Activated naive CD8-positive, alpha-beta T cell treated with anti-CD3 and anti-CD28 coated beads for 36 hours (primary cell): Measurements from ENCODE around the gene P2RY4. TPM values are rescaled to one million over a fixed set of nuclear protein-coding genes. Genes with fewer than 3 reads are reported as not detected.
"Not testable (repeated sequence)": the region's sequence is repeated elsewhere in the genome, so short reads cannot be mapped to it uniquely, and the experiment has no call there.

Source experiments
- DNase-seq: peaks from one replicate; pipeline ENCODE4 v3.0.0; 2021
- H3K27ac Mint-ChIP-seq: one replicate; pipeline ENCODE4 v1.8.0; 2022; ENCODE audit warnings: mild to moderate bottlenecking, moderate library complexity, mixed read lengths
- H3K27me3 Mint-ChIP-seq: one replicate; pipeline ENCODE4 v1.8.0; 2022; ENCODE audit warnings: mild to moderate bottlenecking, mixed read lengths
- H3K36me3 Mint-ChIP-seq: one replicate; pipeline ENCODE4 v1.8.0; 2021; ENCODE audit warnings: mild to moderate bottlenecking, mixed read lengths
- H3K4me1 Mint-ChIP-seq: one replicate; pipeline ENCODE4 v1.8.0; 2021; ENCODE audit warnings: mixed read lengths
- H3K4me3 Mint-ChIP-seq: one replicate; pipeline ENCODE4 v1.8.0; 2022; ENCODE audit warnings: mild to moderate bottlenecking, moderate library complexity, mixed read lengths
- H3K9me3 Mint-ChIP-seq: one replicate; pipeline ENCODE4 v1.8.0; 2022; ENCODE audit warnings: mixed read lengths
- total RNA-seq, 2 experiments: library from RNA; stranded (reverse); gene quantifications; one replicate each; pipeline ENCODE4 v1.2.3, GENCODE V29; 2021

P2RY4 gene
- total RNA-seq, 2 experiments from 2014 or later = 0.12 TPM; not detected in 1

- DNase-seq = no peak
- no peak overlapping the region for H3K27ac Mint-ChIP-seq
- H3K4me1 Mint-ChIP-seq = peaks cover 15% of the 10 kb centered on the region
- H3K36me3 Mint-ChIP-seq = peaks cover 10% of the 10 kb centered on the region
- no peaks in the 10 kb centered on the region for H3K9me3 Mint-ChIP-seq
- H3K4me3 Mint-ChIP-seq = no peak overlapping the region
- no peaks in the 10 kb centered on the region for H3K27me3 Mint-ChIP-seq
These were observed 4.6 kb downstream of the P2RY4 start for GRCh38 chrX:70255452-70255851.

GRCh38 chrX:70254909-70255308 lies 5.1 kb downstream of the P2RY4 start:
- Mint-ChIP-seq H3K27ac (peak overlapping the region; percentile 95), H3K4me3 (no peak overlapping the region)

GRCh38 chrX:70254063-70254400 lies 6.0 kb downstream of the P2RY4 start:
- H3K4me1 Mint-ChIP-seq = peaks cover 15% of the 10 kb centered on the region
- peak overlapping the region; percentile 95 for H3K27ac Mint-ChIP-seq
- H3K36me3 Mint-ChIP-seq = peaks cover 10% of the 10 kb centered on the region
- no peak for DNase-seq
- H3K4me3 Mint-ChIP-seq = no peak overlapping the region
- no peaks in the 10 kb centered on the region for H3K9me3 Mint-ChIP-seq
- H3K27me3 Mint-ChIP-seq = no peaks in the 10 kb centered on the region

More at GRCh38 chrX:70254909-70255308, 5.1 kb downstream of the P2RY4 start:
- DNase-seq = no peak
- Mint-ChIP-seq H3K36me3 (peaks cover 10% of the 10 kb centered on the region), H3K9me3 (no peaks in the 10 kb centered on the region), H3K4me1 (peaks cover 15% of the 10 kb centered on the region), H3K27me3 (no peaks in the 10 kb centered on the region)

GRCh38 chrX:70253377-70254062 lies 6.5 kb downstream of the P2RY4 start:
- H3K36me3 Mint-ChIP-seq = peaks cover 9% of the 10 kb centered on the region
- H3K4me1 Mint-ChIP-seq = peaks cover 15% of the 10 kb centered on the region
- no peak overlapping the region for H3K4me3 Mint-ChIP-seq
- no peaks in the 10 kb centered on the region for H3K27me3 Mint-ChIP-seq
- peak overlapping the region; percentile 95 for H3K27ac Mint-ChIP-seq
- DNase-seq = no peak
- H3K9me3 Mint-ChIP-seq = no peaks in the 10 kb centered on the region

GRCh38 chrX:70252491-70252890 lies 7.5 kb downstream of the P2RY4 start:
- Mint-ChIP-seq H3K27ac (no peak overlapping the region), H3K27me3 (no peaks in the 10 kb centered on the region), H3K36me3 (peaks cover 9% of the 10 kb centered on the region), H3K9me3 (no peaks in the 10 kb centered on the region), H3K4me3 (no peak overlapping the region), H3K4me1 (peaks cover 15% of the 10 kb centered on the region)
- no peak for DNase-seq

GRCh38 chrX:70247252-70247651 lies 12.8 kb downstream of the P2RY4 start:
- no peak for DNase-seq
- H3K27ac Mint-ChIP-seq = no peak overlapping the region
- H3K4me3 Mint-ChIP-seq = no peak overlapping the region
- H3K36me3 Mint-ChIP-seq = no peaks in the 10 kb centered on the region
- no peaks in the 10 kb centered on the region for H3K9me3 Mint-ChIP-seq
- H3K4me1 Mint-ChIP-seq = no peaks in the 10 kb centered on the region
- H3K27me3 Mint-ChIP-seq = no peaks in the 10 kb centered on the region

GRCh38 chrX:70244881-70245280 lies 15.1 kb downstream of the P2RY4 start:
- Mint-ChIP-seq H3K27me3 (no peaks in the 10 kb centered on the region), H3K27ac (no peak overlapping the region), H3K4me3 (no peak overlapping the region), H3K9me3 (no peaks in the 10 kb centered on the region), H3K4me1 (peaks cover 4% of the 10 kb centered on the region), H3K36me3 (peaks cover 2% of the 10 kb centered on the region)
- DNase-seq = no peak

- not testable (repeated sequence) for H3K4me3 Mint-ChIP-seq, H3K9me3 Mint-ChIP-seq, H3K27ac Mint-ChIP-seq, H3K4me1 Mint-ChIP-seq, DNase-seq, H3K36me3 Mint-ChIP-seq, H3K27me3 Mint-ChIP-seq
These were observed 16.4 kb downstream of the P2RY4 start for GRCh38 chrX:70243601-70244000.

GRCh38 chrX:70241501-70241900 lies 18.5 kb downstream of the P2RY4 start:
- DNase-seq = no peak
- Mint-ChIP-seq H3K27me3 (no peaks in the 10 kb centered on the region), H3K36me3 (peaks cover 4% of the 10 kb centered on the region), H3K9me3 (no peaks in the 10 kb centered on the region), H3K4me3 (no peak overlapping the region), H3K27ac (no peak overlapping the region), H3K4me1 (peaks cover 4% of the 10 kb centered on the region)

GRCh38 chrX:70240751-70241150 lies 19.3 kb downstream of the P2RY4 start:
- H3K4me3 Mint-ChIP-seq = no peak overlapping the region
- DNase-seq = no peak
- no peaks in the 10 kb centered on the region for H3K9me3 Mint-ChIP-seq
- no peak overlapping the region for H3K27ac Mint-ChIP-seq
- H3K36me3 Mint-ChIP-seq = peaks cover 4% of the 10 kb centered on the region
- no peaks in the 10 kb centered on the region for H3K27me3 Mint-ChIP-seq
- H3K4me1 Mint-ChIP-seq = peaks cover 4% of the 10 kb centered on the region

- H3K9me3 Mint-ChIP-seq = no peaks in the 10 kb centered on the region
- DNase-seq = no peak
- peaks cover 1% of the 10 kb centered on the region for H3K36me3 Mint-ChIP-seq
- peaks cover 18% of the 10 kb centered on the region for H3K4me1 Mint-ChIP-seq
- H3K4me3 Mint-ChIP-seq = no peak within 1 kb of the TSS
- no peaks in the 10 kb centered on the region for H3K27me3 Mint-ChIP-seq
- H3K27ac Mint-ChIP-seq = peak within 1 kb of the TSS; percentile 48
These were observed 25.6 kb downstream of the P2RY4 start, which contains the start of gene AWAT1 for GRCh38 chrX:70234355-70234754. Gene AWAT1, plus strand, starts transcription at chrX:70234655. Its CDS starts 41 bp downstream, at chrX:70234696.

- Mint-ChIP-seq H3K4me3 (no peak overlapping the region), H3K36me3 (no peaks in the 10 kb centered on the region)
These were observed 28.3 kb downstream of the P2RY4 start for GRCh38 chrX:70231666-70232065.

GRCh38 chrX:70226687-70227086 lies 33.3 kb downstream of the P2RY4 start:
- H3K4me3 Mint-ChIP-seq = no peak overlapping the region
- H3K36me3 Mint-ChIP-seq = no peaks in the 10 kb centered on the region
- no peaks in the 10 kb centered on the region for H3K9me3 Mint-ChIP-seq
- H3K27me3 Mint-ChIP-seq = no peaks in the 10 kb centered on the region
- DNase-seq = no peak
- no peaks in the 10 kb centered on the region for H3K4me1 Mint-ChIP-seq
- no peak overlapping the region for H3K27ac Mint-ChIP-seq

More at GRCh38 chrX:70231666-70232065, 28.3 kb downstream of the P2RY4 start:
- no peak for DNase-seq
- no peaks in the 10 kb centered on the region for H3K27me3 Mint-ChIP-seq
- no peaks in the 10 kb centered on the region for H3K9me3 Mint-ChIP-seq
- H3K4me1 Mint-ChIP-seq = peaks cover 18% of the 10 kb centered on the region
- peak overlapping the region; percentile 69 for H3K27ac Mint-ChIP-seq

- Mint-ChIP-seq H3K4me1 (no peaks in the 10 kb centered on the region), H3K27me3 (no peaks in the 10 kb centered on the region), H3K9me3 (no peaks in the 10 kb centered on the region), H3K4me3 (no peak overlapping the region), H3K27ac (no peak overlapping the region), H3K36me3 (no peaks in the 10 kb centered on the region)
- DNase-seq = no peak
These were observed 34.0 kb downstream of the P2RY4 start for GRCh38 chrX:70226048-70226447.

- Mint-ChIP-seq H3K27ac (no peak overlapping the region), H3K9me3 (no peaks in the 10 kb centered on the region)
These were observed 39.9 kb downstream of the P2RY4 start for GRCh38 chrX:70219938-70220764.

GRCh38 chrX:70209570-70209969 lies 50.4 kb downstream of the P2RY4 start:
- H3K4me1 Mint-ChIP-seq, H3K9me3 Mint-ChIP-seq, DNase-seq, H3K27me3 Mint-ChIP-seq, H3K4me3 Mint-ChIP-seq, H3K27ac Mint-ChIP-seq, H3K36me3 Mint-ChIP-seq: not testable (repeated sequence)

More at GRCh38 chrX:70219938-70220764, 39.9 kb downstream of the P2RY4 start:
- Mint-ChIP-seq H3K4me3 (no peak overlapping the region), H3K4me1 (no peaks in the 10 kb centered on the region), H3K36me3 (no peaks in the 10 kb centered on the region), H3K27me3 (no peaks in the 10 kb centered on the region)
- no peak for DNase-seq
